ENCODE results near the gene STAP2.

Gene STAP2

DNA sequence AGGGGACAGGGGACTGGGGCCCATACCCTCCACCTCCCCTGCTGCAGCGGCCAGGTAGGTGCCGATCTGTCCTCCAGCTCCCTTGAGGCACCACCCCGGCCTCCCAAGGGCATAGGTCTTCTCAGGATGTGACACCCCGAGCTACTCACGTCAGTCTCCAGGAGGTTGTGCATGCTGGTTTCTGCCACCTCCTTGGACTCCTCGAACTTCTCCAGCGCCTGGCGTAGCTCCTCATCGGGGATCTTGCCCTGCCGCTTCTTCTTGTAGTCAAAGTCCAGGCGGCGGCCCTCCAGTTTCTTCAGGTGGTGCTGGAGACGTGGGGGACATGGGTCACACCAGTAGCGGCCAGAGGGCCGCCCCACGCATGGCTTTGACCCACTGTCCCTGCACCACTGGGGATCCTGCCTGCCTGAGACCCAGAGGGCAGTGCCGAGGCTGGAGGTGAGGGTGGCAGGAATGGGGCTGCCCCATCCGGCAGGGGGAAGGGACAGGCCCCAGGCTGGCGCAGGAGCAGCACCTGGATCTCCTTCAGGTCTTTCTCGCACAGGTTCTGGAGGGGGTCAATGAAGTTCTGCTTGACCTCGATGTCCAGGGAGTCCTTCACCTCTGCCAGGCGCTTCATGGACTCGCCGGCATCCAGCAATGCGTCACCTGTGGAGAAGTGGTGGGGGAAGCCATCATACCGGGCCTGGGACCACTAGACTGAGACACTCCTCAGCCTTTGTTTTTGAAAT lies 25.1 kb upstream of the STAP2 start:
- TF ChIP-seq, protein P1, sequence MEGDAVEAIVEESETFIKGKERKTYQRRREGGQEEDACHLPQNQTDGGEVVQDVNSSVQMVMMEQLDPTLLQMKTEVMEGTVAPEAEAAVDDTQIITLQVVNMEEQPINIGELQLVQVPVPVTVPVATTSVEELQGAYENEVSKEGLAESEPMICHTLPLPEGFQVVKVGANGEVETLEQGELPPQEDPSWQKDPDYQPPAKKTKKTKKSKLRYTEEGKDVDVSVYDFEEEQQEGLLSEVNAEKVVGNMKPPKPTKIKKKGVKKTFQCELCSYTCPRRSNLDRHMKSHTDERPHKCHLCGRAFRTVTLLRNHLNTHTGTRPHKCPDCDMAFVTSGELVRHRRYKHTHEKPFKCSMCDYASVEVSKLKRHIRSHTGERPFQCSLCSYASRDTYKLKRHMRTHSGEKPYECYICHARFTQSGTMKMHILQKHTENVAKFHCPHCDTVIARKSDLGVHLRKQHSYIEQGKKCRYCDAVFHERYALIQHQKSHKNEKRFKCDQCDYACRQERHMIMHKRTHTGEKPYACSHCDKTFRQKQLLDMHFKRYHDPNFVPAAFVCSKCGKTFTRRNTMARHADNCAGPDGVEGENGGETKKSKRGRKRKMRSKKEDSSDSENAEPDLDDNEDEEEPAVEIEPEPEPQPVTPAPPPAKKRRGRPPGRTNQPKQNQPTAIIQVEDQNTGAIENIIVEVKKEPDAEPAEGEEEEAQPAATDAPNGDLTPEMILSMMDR (IDR thresholded peaks at IDR 0.05; ENCODE audit: low read depth, low read length), result no peak
- no peak overlapping the region for H3K4me3 ChIP-seq (ENCODE audit: low read depth, low read length)

DNA sequence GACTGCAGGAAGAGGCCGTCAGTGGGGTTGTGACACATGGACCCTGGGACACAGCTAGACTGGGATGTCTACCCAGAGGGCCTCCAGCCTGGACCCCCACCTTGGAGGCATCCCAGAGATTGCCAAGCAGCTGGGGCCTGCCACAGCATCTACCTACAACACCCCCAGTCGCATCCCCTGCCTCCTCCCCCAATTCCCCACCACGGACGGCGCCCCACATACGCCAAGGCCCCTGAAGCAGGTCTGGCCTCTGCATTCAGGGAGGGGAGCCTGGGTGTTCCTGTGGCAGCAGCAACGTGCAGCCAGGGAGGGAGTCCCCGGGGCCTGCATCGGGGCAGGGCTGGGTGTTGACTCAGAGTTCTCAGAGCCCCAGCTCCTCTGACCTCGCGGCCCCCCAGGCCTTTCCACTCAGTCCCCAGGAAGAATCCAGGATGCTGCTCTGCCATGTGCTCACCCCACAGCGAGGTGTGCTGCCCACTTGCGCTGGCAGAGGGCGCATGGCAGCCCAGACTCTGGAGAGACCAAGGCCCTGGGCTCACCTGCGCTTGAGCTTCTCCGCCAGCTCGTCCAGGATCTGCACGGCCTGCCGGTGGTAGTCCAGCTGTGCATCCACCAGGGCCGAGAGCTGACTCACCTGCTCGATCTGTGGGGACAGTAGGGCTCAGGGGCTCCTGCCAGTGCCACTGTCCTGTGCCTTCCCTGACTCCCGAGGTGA lies 24.4 kb upstream of the STAP2 start:
- TF ChIP-seq, protein P1 (IDR thresholded peaks at IDR 0.05; ENCODE audit: low read depth, low read length), result no peak
- no peak overlapping the region for H3K4me3 ChIP-seq (ENCODE audit: low read depth, low read length)

DNA sequence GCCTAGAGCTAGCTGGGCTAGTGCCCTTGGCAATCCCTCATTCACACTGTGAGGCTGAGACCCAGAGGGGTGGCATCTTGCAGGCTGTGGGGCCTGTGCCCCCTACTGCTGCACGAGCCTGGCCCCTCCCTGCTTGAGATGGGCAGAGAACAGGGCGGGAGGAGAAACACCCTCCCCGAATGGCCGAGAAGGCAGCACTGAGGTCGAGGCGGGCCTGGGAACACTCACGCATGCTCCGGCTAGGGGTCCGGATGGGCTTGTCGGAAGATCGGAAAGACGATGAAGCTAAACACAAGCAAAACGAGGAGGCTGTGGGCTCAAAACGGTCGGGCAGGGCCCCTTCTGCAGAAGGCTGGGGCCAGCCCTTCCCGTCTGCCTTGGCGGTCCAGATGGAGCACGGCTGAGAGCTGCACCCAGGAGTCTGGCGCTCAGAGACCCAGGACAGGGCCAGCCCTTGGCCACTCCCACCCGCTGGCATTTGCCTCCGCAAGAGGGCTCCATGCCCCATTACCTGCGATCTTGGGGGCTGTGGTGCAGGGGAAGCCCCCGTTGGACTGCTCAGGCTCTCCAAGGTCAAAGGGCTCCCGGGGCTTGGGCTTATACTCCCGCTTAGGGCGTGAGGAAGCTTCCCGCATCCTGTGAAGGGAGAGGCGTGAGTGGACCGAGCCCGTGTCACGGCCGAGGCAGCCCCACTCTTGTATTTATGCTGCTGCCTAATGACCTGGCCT lies 23.6 kb upstream of the STAP2 start:
- TF ChIP-seq, protein P1 (IDR thresholded peaks at IDR 0.05; ENCODE audit: low read depth, low read length), result no peak

DNA sequence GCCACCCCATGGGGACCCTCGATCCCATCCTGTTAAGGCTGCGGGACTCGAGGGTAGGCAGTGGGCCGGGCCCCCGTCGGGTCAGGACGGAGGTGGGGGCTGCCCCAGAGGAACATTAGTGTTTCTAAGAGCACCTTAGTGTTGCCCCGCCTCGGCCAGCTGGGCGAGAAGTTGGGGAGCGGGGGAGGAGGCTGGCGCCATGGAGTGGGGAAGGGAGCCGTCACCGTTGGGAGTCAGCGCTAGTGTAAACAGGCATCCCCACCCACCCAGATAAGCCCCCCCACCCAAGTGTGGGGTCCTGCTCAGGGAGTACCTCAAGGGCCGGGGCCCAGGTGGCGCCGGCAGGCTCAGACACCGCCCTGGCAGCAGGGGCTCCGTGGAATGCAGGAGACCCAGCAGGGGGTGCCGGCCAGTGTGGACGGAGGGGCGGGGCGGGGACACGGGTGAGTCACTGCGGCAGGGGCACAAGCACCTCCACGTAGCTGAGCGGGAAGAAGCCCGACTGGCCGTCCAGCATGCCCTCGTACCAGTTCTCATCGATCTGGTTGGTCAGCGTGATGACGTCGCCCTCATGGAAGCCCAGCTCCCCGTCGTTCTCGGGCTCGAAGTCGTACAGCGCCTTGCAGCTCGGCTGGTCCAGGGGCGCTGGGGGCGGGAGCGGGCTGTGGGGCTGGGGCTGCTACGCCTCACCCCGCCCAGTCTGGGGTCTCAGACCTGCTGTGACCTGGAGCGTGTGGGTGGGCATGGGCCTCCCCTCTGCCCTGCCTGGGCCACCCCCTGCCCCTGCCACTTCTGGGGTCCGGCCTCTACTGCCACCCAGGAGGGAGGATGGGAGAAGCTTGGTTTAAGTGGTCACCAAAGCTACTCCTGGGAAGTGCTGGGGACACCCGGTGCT lies 22.8 kb upstream of the STAP2 start:
- H3K4me3 ChIP-seq (ENCODE audit: low read depth, low read length), result no peak overlapping the region
- TF ChIP-seq, protein P1 (IDR thresholded peaks at IDR 0.05; ENCODE audit: low read depth, low read length), result no peak

More for the DNA sequence above, 23.6 kb upstream of the STAP2 start:
- no peak overlapping the region for H3K4me3 ChIP-seq (ENCODE audit: low read depth, low read length)

DNA sequence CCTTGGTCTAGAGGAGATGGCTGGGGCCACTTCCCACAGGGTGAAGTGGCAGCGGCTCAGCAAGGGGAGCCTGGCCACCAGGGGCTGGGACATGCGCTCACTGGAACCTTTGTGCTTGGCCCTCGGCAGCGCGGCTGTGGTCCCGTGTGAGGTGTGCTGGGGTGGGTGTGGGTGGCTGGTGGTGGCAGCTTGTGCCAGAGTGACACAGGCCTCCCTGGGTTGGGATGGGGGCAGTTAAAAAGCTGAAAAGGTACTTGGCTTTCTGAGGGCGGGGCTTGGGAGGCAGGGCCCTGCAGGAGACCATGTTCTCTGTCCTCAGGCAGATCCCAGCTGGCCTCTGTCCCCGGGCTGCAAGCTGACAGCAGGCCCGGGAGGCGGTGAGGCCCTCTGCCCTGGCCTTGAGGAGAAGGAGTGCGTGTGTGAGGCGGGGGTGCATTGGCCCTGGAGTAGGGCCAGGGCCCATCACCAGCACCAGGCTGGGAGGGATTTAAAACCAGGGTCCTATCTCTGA lies 22.1 kb upstream of the STAP2 start:
- TF ChIP-seq, protein P1 (IDR thresholded peaks at IDR 0.05; ENCODE audit: low read depth, low read length), result no peak
- no peak overlapping the region for H3K4me3 ChIP-seq (ENCODE audit: low read depth, low read length)

DNA sequence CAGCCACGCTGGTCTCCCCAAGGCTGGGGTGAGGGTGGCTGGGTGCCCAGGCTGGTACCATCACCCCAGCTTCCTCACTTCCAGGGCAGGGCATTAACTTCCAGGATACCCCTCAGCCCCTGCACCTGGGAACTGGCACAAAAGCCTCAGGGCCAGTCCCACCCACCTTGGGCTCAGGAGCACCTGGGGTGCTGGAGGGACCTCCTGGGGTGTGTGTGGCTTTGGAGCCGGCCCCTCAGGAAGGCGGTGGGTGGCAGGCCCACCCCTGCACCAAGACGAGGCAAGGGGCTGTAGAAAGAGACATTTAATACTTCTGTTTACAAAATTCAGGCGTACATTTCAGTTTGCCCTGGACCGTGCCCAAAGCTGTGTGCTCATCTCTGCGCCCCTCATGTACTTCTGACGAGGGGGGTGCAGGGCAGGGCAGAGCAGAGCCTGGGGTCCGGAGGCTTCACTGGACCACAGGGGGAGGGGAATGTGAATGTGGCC lies 21.5 kb upstream of the STAP2 start:
- TF ChIP-seq, protein P1 (IDR thresholded peaks at IDR 0.05; ENCODE audit: low read depth, low read length), result no peak
- H3K4me3 ChIP-seq (ENCODE audit: low read depth, low read length), result no peak overlapping the region

Data from WI38 (cell line).